Erythroblast (primary cell): ENCODE results near the gene HMGN2.
"Not testable (repeated sequence)": the region's sequence is repeated elsewhere in the genome, so short reads cannot be mapped to it uniquely, and the experiment has no call there.

ENCODE experiments used
- DNase-seq, 2 experiments: peaks; one replicate each; lab custom pipeline; 2025; lab: John Stamatoyannopoulos, UW
- GATA1 ChIP-seq: IDR thresholded peaks from 2 replicates; pipeline ENCODE4 v1.6.1; 2011; ENCODE audit warnings: low read depth, mild to moderate bottlenecking, control low read depth, low read length, moderate library complexity
- POLR2A ChIP-seq: IDR thresholded peaks from 2 replicates; pipeline ENCODE4 v1.6.1; 2011; ENCODE audit warnings: mild to moderate bottlenecking, low read length

The HMGN2 gene

DNA sequence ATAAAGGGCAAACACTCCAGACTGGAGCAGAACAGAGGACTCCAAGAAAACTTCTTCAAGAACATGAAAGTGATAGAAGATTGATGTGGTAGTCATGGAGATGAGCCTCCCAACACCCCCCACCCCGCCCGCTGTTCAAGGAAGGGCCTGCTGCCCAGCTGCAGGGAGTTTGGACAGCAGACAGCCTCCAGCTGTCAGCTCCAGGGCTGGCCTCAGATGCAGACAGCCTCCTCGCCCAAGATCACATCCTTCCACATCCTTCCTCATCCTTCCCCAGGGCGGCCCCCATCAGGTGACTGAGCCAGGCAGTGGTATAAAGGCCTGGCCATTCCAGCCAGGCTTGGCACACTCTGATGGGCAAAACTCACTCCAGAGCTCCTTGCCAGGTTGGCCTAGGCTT lies 24.6 kb downstream of the HMGN2 start:
- TF ChIP-seq GATA1 (no peak), POLR2A (no peak)
- no peak for DNase-seq

DNA sequence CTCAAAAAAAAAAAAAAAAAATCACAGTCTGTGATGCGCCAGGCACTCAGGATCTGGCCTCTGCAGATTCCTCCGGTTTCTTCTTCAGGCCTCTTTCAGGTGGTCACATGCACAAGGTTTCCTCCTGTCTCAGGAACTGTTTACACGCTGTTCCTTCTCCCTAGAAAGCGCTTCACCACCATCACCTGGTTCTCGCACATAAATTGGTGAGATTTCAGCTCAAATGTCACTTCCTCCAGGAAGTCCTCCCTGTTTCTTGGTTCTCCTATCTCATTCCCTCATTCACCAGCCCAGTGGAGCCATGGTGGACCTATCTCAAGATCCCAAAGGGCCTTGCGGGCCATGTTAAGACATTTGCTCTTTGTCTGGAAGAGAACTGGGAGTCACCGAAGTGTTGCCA lies 26.7 kb downstream of the HMGN2 start:
- no peak for TF ChIP-seq POLR2A
- DNase-seq, result no peak

DNA sequence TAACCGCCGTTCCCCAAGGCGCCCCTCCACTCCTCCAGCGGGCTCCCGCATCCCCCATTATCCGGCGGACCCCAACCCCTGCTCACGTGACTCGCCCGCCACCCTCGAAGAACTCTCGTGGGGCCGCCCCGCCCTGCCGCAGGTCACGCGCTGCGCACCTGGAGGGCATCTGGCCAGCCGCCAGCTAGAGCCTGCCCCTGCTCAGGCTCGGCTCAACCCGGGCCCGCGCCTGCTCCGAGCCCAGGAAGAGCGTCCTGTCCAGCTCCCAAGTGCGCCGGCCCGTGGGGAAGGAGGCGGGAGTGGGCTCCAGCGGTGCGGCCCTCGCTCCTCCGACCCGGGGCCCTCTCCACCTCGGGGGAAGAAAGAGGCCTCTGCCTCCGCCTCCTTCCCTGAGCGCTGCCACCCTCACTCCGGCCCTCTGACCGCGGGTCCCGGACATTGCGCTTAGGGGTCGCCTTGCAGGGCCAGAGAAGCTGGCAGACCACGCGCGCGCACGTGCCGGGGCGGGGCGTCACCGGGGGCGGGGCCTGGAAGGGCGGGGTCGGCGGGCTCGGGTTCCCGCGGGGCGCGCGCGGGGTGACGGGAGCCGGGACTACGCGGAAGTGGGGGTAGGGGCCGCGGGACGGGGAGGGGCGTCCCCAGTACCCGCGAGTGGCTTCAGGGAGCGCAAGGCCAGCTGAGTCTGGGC lies 28.4 kb downstream of the HMGN2 start:
- peak; percentile 89 to 92 for DNase-seq
- TF ChIP-seq POLR2A, result no peak
- TF ChIP-seq GATA1, result no peak

DNA sequence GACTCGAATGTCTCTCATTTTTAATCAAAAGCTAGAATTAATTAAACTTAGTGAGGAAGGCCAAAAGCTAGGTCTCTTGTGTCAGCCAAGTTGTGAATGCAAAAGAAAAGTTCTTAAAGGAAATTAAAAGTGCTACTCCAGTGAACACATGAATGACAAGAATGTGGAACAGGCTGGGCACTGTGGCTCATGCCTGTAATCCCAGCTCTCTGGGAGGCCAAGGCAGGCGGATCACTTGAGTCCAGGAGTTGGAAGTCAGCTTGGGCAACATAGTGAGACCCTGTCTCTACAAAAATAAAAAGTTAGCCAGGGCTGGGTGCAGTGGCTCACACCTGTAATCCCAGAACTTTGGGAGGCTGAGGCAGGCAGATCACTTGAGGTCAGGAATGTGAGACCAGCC lies 38.5 kb downstream of the HMGN2 start:
- DNase-seq, result not testable (repeated sequence)

DNA sequence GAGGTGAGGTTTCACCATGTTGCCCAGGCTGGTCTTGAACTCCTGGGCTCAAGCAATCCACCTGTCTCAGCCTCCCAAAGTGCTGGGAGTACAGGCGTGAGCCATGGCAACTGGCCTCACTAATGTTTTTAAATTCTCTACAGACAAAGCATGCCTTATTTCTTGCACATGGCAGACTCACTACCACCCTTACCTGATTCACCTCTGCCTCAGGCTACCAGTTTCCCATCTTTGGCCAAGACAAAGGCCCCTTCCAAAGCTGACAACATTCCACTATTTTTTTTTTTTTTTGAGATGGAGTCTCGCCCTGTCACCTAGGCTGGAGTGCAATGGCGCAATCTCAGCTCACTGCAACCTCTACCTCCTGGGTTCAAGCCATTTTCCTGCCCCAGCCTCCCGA lies 43.6 kb downstream of the HMGN2 start:
- DNase-seq, result not testable (repeated sequence)

DNA sequence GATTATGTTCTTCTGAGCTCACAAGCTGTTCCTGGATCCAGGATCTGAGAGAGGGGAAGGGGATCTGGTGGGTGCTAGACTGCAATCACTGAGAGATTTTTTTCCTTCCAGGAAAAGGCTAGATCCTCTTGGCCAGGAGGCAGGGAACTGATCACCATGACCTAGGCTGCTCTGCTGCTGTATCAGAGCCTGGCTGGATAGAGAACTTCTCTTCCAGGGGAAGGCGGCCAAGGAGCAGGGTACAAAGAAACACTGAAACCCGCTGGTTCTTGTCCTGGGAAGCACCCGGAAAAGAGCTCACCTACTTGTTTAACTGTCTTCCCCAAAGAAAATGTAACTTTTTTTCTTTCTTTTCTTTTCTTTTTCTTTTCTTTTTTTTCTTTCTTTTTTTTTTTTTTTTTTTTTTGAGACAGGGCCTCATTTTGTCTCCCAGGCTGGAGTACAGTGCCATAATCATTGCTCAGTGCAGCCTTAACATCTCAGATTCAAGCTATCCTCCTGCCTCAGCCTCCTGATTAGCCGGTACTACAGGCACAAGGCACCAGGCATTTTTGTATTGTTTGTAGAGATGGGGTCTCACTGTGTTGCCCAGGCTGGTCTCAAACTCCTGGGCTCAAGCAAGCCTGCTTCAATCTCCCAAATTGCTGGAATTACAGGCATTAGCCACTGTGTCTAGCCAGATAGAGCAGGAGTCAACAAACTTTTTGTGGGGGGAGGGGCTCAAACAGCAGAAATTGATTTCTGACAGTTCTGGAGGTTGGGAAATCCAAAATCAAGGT lies 44.9 kb downstream of the HMGN2 start:
- no peak for DNase-seq
- TF ChIP-seq GATA1, result no peak
- TF ChIP-seq POLR2A, result no peak

DNA sequence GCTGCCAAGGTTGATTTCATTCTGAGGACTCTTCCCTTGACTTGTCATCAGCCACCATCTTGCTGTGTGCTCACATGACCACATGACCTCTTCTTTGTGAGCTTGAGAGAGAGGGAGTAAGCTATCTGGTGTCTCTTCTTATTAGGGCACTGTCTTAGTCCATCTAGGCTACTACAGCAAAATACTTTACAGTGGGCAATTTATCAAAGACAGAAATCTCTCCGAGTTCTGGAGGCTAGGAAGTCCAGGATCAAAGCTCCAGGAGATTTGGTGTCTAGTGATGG lies 45.5 kb downstream of the HMGN2 start:
- TF ChIP-seq POLR2A, result no peak
- no peak for TF ChIP-seq GATA1
- DNase-seq, result no peak

DNA sequence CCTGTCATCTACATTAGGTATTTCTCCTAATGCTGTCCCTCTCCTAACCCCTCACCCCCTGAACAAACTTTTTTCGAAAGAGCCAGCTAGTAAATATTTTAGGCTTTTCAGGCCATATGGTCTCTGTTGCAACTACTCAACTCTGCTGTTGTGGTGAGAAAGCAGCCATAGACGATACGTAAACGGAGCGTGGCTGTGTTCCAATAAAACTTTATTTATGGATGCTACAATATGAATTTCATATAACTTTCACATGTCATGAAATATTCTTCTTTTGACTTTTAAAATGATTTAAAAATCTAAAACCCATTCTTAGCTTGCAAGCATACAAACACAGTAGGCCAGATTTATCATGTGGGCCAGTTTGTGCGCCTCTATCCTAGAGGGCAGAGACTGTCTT lies 46.1 kb downstream of the HMGN2 start:
- TF ChIP-seq POLR2A (no peak), GATA1 (no peak)
- no peak for DNase-seq

DNA sequence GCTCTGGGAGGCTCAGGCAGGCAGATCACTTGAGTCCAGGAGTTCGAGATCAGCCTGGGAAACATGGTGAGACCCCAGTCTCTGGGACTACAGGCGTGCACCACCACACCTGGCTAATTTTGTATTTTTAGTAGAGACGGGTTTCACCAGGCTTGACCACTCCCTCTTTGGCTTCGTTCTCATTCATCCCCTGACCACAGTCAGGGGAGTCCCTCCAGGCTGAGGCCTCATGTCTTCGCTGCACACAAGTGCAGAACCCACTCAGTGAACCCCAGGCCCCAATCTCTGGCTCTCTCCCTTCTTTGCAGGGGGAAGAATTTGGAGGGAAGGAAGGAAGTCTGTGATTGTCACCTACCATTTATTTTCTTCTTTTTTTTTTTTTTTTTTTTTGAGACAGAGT lies 48.1 kb downstream of the HMGN2 start:
- DNase-seq, result no peak
- TF ChIP-seq GATA1 (no peak), POLR2A (no peak)

DNA sequence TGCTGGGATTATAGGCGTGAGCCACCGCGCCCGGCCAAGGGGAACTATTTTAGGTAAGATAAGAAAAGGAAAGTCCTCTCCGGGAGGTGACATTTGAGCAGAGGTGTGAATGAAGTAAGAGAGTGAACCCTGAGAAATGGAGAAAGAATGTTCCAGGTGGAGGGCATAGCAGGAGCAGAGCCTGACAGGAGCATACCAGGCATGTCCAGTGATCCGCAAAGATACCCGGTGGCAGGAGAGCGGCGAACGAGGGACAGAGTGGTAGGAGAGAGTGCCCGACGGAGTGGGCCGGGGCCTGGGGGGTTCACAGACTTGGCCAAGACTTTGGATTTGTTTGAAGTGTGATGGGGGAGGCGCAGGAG lies 49.4 kb downstream of the HMGN2 start:
- TF ChIP-seq GATA1, result no peak
- TF ChIP-seq POLR2A, result no peak

DNA sequence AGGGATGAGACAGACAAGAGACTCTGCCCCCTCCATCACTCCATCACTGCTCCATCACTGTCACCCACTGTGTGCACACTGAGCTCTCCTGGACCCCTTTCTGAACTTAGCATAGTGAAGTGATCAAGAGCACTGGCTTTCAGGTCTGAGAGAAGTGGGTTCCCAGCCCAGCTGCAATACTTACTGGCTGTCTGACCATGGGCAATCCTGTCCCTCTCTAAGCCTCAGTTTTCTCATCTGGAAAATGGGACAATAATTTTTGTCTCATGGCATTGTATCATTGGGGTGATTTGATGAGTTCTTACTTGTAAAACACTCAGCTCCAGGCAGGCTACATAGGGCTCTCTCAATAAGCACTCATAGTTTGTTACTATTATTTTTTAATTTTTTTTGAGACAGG lies 49.8 kb downstream of the HMGN2 start:
- TF ChIP-seq POLR2A (no peak), GATA1 (no peak)

More for the DNA sequence above, 49.4 kb downstream of the HMGN2 start:
- no peak for DNase-seq

DNA sequence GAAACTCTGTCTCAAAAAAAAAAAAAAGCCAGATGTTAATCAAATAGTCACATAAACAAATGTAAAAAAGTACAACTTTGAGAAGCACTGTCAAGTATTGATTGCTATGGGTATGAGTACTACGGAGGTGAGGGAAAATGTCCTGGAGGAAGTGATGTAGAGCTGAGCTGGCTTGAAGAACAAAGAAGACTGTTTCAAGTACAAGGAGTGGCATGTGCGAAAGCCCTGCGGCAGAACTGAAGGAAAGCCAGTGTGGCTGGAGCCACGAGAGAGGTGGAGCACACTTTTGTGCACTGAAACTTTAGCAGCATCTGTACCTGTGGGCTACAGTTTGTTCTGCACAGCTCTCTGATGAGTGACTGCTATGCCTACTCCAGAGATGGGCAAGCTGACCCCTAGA lies 51.9 kb downstream of the HMGN2 start:
- no peak for TF ChIP-seq GATA1
- TF ChIP-seq POLR2A, result no peak
- no peak for DNase-seq

More for the DNA sequence above, 49.8 kb downstream of the HMGN2 start:
- DNase-seq, result no peak
